HG03066 (cell line): ENCODE measurements around the gene TRIM31.
A peak's percentile ranks its signal among the peaks of the same experiment; 100 is the strongest.

ENCODE experiments used
- ATAC-seq: cut with Tn5 transposase; IDR thresholded peaks from one replicate; pipeline ENCODE4 v1.9.1; 2021; ENCODE audit warnings: low read depth; ENCODE audit not compliant: unreplicated experiment

Gene TRIM31

GRCh38 chr6:30061858-30062458 lies 50.9 kb downstream of the TRIM31 start:
- ATAC-seq: no peak

GRCh38 chr6:30061092-30061857 lies 51.6 kb downstream of the TRIM31 start, which contains the start of gene POLR1H:
TSS of gene POLR1H (plus strand) at chr6:30061265. CDS start at chr6:30061525, 260 bp downstream.
- ATAC-seq: peak; percentile 88

- peak; percentile 21 for ATAC-seq
These were observed 52.2 kb downstream of the TRIM31 start for GRCh38 chr6:30060606-30061091.

GRCh38 chr6:30055513-30055912 lies 57.4 kb downstream of the TRIM31 start:
- ATAC-seq: no peak

- ATAC-seq: no peak
These were observed 59.2 kb downstream of the TRIM31 start for GRCh38 chr6:30053682-30054081.
